GM18867 (cell line): Measurements from ENCODE around the gene EYS.

Experiments
- ATAC-seq: cut with Tn5 transposase; IDR thresholded peaks from one replicate; pipeline ENCODE4 v1.9.1; 2021; ENCODE audit warnings: mild to moderate bottlenecking, moderate library complexity; ENCODE audit not compliant: unreplicated experiment

EYS gene

GRCh38 chr6:64217721-64218620 is 1489.1 kb downstream of the EYS start:
- peak; percentile 54 for ATAC-seq

- no peak for ATAC-seq
These were observed 1492.7 kb downstream of the EYS start for GRCh38 chr6:64214373-64214772.

- no peak for ATAC-seq
These were observed 1493.3 kb downstream of the EYS start for GRCh38 chr6:64213697-64214096.

- no peak for ATAC-seq
These were observed 1509.8 kb downstream of the EYS start for GRCh38 chr6:64197246-64197645.

GRCh38 chr6:64186592-64186991 is 1520.4 kb downstream of the EYS start:
- no peak for ATAC-seq

- no peak for ATAC-seq
These were observed 1521.4 kb downstream of the EYS start for GRCh38 chr6:64185621-64186020.

- no peak for ATAC-seq
These were observed 1531.7 kb downstream of the EYS start for GRCh38 chr6:64175296-64175695.

GRCh38 chr6:64170316-64170715 is 1536.7 kb downstream of the EYS start:
- ATAC-seq = no peak

GRCh38 chr6:64160486-64160885 is 1546.5 kb downstream of the EYS start:
- no peak for ATAC-seq

GRCh38 chr6:64155063-64155462 is 1552.0 kb downstream of the EYS start:
- ATAC-seq = no peak

- ATAC-seq = no peak
These were observed 1560.2 kb downstream of the EYS start for GRCh38 chr6:64146876-64147275.

- ATAC-seq = no peak
These were observed 1560.9 kb downstream of the EYS start for GRCh38 chr6:64146094-64146493.

- no peak for ATAC-seq
These were observed 1561.4 kb downstream of the EYS start for GRCh38 chr6:64145658-64146057.

- ATAC-seq = no peak
These were observed 1563.9 kb downstream of the EYS start for GRCh38 chr6:64143101-64143500.

- no peak for ATAC-seq
These were observed 1565.3 kb downstream of the EYS start for GRCh38 chr6:64141680-64142079.

GRCh38 chr6:64128301-64129024 is 1578.6 kb downstream of the EYS start:
- no peak for ATAC-seq

GRCh38 chr6:64123761-64124633 is 1583.0 kb downstream of the EYS start:
- no peak for ATAC-seq

GRCh38 chr6:64122712-64123375 is 1584.2 kb downstream of the EYS start:
- ATAC-seq = no peak

GRCh38 chr6:64121011-64121565 is 1585.9 kb downstream of the EYS start:
- ATAC-seq = no peak

- peak; percentile 70 for ATAC-seq
These were observed 1593.3 kb downstream of the EYS start for GRCh38 chr6:64113704-64114103.
